Midbrain (tissue), 1 donor: ENCODE results near the gene INAFM2.
A peak's percentile ranks its signal among the peaks of the same experiment; 100 is the strongest.

Experiments
- DNase-seq: peaks from one replicate; lab custom pipeline; 2025; lab: John Stamatoyannopoulos, UW

The INAFM2 gene

DNA sequence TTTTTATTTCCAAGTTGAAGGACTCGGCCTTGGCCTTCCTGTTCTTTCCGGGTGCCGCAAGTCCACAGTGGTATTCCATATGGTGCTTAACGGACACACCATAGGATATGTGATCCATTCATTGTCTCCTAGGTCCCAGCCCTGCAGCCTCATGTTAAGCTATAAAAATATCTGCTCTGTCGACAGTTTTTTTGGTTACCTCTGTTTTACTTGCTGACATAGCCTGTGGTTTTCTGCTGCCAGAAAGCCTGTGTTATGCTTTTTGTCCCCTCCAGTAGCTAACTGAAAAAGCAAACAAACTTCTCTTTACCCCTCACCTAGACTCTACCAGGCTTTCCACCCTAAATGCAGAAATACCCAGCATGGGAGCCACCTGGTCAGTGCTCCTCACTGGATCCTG lies 5.3 kb downstream of the INAFM2 start:
- no peak for DNase-seq

DNA sequence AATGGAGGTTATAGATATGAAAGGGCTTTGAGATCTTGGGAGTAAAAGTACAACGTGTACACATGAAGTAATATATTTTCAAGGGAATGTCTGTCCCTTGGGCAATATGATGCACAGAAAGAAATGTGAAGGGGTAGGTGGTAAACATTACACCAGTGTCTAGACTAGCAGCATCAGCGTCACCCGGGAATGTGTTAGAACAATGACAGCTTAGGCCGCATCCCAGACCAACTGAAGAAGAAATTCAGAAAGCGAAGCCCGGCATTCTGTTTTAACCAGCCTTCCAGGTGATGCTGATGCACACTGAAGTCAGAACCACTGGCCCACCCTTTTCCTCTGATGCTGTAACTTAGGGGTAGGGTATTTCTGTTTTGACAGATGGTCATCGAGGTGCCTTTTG lies 6.3 kb downstream of the INAFM2 start:
- DNase-seq: no peak

DNA sequence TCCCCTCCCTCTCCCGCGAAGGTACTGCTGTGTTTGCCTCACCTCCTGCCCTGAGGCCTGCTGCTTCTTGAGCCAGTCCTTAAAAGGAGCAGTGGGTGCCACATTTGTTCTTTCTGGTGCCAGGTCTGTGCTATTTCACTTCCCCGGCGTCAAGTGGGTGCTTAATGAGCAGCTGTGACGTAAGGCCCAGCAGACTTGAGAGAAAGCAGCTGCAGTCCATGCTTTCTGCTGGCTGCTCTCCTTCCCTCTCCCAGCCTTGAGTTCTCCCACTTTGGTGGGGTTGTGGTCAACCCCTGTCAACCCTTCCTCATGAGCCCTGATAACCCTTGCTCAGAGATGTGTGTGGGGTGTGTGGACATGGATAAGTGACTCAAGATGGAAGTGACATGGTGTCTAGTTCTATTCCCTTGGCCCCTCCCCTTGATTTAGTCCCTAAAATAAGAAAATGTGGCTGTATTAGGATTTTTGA lies 6.9 kb downstream of the INAFM2 start:
- DNase-seq: no peak

GRCh38 chr15:40331026-40331425 lies 7.5 kb downstream of the INAFM2 start:
- DNase-seq: no peak

GRCh38 chr15:40331637-40332036 lies 8.1 kb downstream of the INAFM2 start:
- no peak for DNase-seq

- no peak for DNase-seq
Observed at GRCh38 chr15:40332113-40332781, 8.8 kb downstream of the INAFM2 start.

GRCh38 chr15:40333922-40334492 lies 10.5 kb downstream of the INAFM2 start:
- DNase-seq: peak; percentile 34

GRCh38 chr15:40334541-40334940 lies 11.0 kb downstream of the INAFM2 start:
- no peak for DNase-seq

GRCh38 chr15:40334941-40335795 lies 11.7 kb downstream of the INAFM2 start:
- DNase-seq: no peak

DNA sequence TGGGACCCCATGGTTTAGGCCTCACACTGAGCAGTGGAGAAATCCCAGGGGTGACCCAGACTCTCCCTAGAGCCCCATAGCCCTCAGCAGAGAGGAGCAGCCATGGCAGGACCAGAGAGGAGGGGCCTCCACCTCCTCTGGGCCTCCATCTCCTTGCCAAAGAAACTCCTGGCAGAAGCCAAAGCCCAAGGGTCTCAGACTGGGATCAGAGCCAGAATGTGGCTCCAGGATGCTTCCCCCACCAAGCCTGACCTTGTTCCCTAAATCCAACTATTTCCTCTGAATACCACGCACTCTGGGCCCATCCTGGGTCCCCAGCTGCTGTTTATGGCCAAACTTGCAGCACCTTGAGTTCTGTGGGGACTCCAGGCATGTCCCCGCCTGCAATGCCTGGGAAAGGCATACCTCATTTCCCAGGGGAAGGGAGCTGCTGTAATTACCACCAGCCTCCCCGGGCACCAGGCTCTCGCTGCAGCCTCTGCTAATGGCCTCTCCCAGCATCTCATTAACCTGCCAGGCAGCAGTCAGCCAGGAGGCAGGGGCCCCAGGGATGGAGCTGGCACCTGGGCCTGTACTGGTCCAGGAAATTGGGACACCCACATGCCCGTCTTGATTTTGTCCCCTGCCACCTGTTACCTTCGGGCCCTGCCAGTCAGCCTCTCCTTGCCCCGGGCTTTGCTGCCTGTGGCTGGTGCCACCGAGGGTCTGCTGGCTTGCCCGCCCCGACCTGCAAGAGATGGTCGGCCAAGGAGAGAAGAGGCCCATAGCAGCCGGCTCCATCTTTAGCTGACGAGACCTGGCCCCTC lies 12.6 kb downstream of the INAFM2 start:
- DNase-seq: no peak

DNA sequence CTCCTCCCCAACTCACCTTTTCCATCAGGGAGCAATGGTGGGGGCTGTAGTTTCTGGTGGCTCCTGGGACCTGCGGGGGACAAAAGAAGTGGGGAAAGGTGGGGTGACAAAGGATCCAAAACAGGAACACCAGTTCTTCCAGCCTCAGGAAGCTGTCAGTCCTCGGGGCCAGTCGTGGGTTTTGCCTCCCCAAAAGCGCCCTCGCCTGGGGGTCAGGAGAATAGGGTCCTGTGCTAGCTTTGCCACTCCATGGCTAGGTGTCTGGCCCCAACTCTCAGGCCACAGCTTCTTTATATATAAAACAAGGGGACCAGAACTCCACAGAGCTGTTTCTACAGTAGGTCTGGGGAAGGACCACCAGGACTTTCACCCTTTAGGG lies 13.2 kb downstream of the INAFM2 start:
- DNase-seq: no peak

DNA sequence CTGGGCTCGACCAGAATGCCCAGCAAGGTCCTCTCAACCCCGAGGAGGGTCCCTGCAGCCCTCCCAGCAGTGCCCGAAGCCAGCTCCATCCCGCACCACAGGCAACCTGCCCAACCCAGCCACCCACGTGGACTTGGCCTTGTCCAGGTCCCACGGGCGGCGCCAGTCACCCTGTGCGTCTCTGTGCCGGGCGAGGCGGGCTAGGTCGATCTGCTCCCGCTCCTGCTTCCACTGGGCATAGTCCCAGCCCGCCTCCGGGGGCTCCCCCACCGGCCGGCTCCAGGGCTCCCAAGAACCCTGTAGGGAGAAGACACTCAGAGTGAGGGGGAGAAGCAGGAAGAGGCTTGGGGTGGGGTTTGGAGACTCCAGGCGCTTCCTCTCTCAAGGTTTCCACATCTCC lies 14.1 kb downstream of the INAFM2 start:
- no peak for DNase-seq

DNA sequence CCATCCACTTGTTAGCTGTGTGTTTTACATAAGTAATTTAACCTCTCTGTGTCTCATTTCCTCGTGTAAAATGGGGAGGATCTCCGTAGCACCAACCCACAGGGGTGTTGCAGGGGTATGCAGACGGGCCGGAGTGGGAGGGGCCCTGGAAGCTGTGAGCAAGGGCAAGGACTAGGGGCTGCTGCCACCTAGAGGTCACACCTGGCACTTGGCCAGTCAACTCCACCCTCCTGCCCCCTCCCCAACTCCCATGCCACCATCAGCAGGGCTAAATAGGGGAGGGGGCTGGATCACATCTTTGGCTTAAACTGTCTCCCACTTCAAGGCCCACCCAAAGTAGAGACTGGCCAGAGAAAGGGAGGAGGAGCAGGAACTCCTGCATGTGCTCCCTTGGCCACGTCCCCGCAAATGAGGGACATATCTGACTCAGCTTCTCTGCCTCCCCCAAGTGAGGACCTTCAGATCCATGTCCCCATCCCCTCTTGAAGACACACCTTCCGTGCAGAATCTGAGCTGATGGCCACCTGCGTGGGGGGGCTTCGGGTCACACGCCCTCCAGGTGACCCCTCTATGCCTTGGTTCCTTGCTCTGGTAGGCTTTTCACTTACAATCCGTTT lies 14.7 kb downstream of the INAFM2 start:
- peak; percentile 33 for DNase-seq

DNA sequence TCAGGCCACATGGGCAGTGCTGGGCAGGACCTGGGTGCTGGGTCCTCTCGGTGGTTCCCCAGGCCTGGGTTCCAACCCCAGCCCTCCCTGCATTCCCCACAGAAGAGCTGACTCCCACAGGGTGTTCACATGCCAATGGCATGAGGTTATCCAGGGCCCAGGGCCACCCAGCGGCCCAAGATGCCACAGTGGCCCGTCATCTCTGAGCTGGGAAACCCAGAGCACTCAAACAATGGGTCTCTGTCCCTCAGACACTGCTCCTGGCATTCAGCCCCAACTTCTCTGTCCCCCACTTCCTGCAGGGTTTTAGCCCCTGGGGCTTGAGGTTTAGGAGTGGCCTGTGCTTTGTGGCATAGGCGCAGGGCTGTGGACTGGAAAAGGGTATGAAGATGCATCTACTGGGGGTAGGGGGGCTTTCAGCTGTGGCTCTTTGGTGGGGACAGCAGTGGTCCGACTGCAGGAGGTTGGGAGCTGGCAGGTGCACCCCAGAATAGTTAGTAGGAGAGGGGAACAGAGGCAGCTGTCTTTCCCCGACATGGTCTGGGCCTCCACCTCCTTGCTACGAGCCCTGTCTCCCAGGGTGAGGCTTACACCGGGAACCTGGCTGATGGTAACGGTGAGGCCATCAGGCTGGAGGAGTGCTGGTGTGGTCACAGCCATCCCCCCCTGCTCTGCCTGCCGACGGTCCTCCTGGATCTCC lies 15.6 kb downstream of the INAFM2 start:
- peak; percentile 75 for DNase-seq

- no peak for DNase-seq
Observed at GRCh38 chr15:40339621-40339945, 16.1 kb downstream of the INAFM2 start.

DNA sequence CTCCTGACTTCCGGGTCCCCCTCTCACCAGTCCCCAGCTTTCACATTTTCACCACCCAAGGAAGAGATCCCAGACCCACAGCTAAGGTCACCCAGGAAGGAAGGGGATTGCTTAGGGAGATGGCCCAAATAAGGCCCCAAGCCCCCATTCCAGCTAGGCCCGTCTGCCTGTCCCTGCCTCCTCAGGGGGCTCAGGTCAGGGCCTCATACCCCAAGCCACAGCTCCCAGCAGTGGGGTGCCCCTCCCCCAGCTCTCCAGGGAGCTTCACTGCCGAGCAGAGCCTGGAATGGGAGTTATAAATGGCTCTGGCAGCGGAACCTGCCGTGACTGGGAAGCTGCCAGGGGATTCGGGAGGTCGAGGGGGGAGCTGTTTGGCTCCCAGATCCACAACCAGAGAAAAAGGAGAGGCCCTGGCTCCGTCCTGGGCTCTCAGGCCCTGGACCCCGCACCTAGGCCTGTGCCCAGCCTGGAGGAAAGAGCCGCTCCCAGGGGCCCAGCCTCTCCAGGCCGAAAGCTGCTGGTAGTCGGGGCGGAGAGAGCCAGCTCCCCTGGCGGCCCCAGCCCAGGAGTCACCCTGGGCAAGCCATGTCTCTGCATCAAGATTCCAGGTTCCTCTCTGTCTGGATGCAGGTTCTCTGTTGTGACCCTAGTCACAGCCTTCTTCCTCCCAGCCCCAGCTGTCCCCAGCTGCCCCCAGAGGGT lies 16.7 kb downstream of the INAFM2 start:
- peak; percentile 74 for DNase-seq

GRCh38 chr15:40340740-40341400 lies 17.4 kb downstream of the INAFM2 start, which contains the start of gene CCDC9B:
TSS of gene CCDC9B (minus strand) at chr15:40340939. CDS start at chr15:40340819, 120 bp downstream.
- peak; percentile 89 for DNase-seq

GRCh38 chr15:40342416-40343320 lies 19.2 kb downstream of the INAFM2 start:
- no peak for DNase-seq

- DNase-seq: no peak
Observed at GRCh38 chr15:40343512-40343911, 20.0 kb downstream of the INAFM2 start.
